GM12892 (cell line): ENCODE data around the gene TAMALIN.

Source experiments
- POLR2A ChIP-seq: IDR thresholded peaks from 2 replicates; pipeline ENCODE4 v1.6.1; 2011; ENCODE audit warnings: low read depth, low read length, control low read depth
- POLR2AphosphoS5 ChIP-seq: IDR thresholded peaks from 2 replicates; pipeline ENCODE4 v1.6.1; 2011; ENCODE audit warnings: low read depth, low read length, control low read depth
- TAF1 ChIP-seq: IDR thresholded peaks from 2 replicates; pipeline ENCODE4 v1.6.1; 2011; ENCODE audit warnings: low read depth, mild to moderate bottlenecking, control low read depth, low read length, borderline replicate concordance

DNA sequence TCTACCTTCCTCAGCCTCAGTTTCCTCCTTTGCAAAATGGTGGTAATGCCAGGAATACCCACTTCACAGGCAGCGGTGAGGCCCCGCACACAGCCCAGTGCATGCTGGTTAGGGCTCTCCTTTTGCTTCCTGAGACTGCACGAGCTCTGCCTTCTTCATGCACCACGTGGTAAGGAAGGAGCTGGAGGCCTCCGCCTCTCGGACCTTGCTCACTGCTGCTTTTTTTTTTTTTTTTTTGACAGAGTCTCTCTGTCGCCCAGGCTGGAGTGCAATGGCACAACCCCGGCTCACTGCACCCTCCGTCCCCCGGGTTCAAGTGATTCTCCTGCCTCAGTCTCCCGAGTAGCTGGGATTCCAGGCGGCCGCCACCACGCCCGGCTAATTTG is 18.1 kb downstream of the TAMALIN start:
- no peak for TF ChIP-seq POLR2A
- TF ChIP-seq POLR2AphosphoS5, result no peak
- TF ChIP-seq TAF1, result no peak
